ENCODE measurements around the gene LCOR.

DNA sequence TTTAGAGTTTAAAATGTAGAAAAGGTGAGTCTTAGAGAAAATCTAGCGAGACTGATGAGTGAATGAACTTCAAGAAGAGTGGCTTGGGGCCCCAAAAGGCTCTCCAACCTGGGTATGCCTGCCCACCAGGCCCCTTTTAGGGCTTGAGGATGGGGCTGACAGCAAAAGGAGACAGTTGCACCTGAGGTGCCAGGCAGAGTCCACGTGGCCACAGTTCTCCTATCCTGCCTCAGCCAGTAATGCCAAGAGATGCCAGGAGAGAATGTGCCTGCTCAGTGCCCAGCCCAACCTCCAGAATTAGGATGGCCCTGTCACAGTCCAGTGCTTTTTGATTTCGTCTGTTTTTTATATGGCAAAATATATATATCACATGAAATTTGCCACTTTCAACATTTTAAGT, 197.2 kb downstream of the LCOR start:
- no peak for TF ChIP-seq MYBL2 (CRISPR knock-in tag; IDR thresholded peaks at IDR 0.05)
- no peak for TF ChIP-seq NR1H2 (CRISPR knock-in tag; IDR thresholded peaks at IDR 0.05)
- no peak for TF ChIP-seq ZBTB21 (CRISPR knock-in tag; IDR thresholded peaks at IDR 0.05; ENCODE audit: borderline replicate concordance)
- TF ChIP-seq, protein P1, sequence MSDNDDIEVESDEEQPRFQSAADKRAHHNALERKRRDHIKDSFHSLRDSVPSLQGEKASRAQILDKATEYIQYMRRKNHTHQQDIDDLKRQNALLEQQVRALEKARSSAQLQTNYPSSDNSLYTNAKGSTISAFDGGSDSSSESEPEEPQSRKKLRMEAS (CRISPR knock-in tag; IDR thresholded peaks at IDR 0.05): no peak
- TF ChIP-seq, protein P2, sequence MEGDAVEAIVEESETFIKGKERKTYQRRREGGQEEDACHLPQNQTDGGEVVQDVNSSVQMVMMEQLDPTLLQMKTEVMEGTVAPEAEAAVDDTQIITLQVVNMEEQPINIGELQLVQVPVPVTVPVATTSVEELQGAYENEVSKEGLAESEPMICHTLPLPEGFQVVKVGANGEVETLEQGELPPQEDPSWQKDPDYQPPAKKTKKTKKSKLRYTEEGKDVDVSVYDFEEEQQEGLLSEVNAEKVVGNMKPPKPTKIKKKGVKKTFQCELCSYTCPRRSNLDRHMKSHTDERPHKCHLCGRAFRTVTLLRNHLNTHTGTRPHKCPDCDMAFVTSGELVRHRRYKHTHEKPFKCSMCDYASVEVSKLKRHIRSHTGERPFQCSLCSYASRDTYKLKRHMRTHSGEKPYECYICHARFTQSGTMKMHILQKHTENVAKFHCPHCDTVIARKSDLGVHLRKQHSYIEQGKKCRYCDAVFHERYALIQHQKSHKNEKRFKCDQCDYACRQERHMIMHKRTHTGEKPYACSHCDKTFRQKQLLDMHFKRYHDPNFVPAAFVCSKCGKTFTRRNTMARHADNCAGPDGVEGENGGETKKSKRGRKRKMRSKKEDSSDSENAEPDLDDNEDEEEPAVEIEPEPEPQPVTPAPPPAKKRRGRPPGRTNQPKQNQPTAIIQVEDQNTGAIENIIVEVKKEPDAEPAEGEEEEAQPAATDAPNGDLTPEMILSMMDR (IDR thresholded peaks at IDR 0.05): no peak
- TF ChIP-seq SP1 (CRISPR knock-in tag; conservative IDR thresholded peaks at IDR 0.05): no peak
